CD14-positive monocyte (primary cell): ENCODE data around the gene RHOU. TPM values are rescaled to one million over a fixed set of nuclear protein-coding genes. Genes with fewer than 3 reads are reported as not detected.
"Not testable (repeated sequence)": the region's sequence is repeated elsewhere in the genome, so short reads cannot be mapped to it uniquely, and the experiment has no call there.

Experiments used
- DNase-seq, 3 donors: peaks; one replicate each; pipeline ENCODE4 v3.0.0-alpha.2; 2011 to 2022
- H2AFZ ChIP-seq: 2 replicates; pipeline ENCODE4 v1.6.0; 2012; ENCODE audit warnings: mild to moderate bottlenecking, low read depth, low read length, inconsistent platforms; ENCODE audit not compliant: insufficient read depth, poor library complexity, severe bottlenecking
- H3K27ac ChIP-seq, 2 donors: 1 replicate in 1 of 2; 2 replicates in 1 of 2; pipeline ENCODE4 v1.5.1; 2012 to 2013; ENCODE audit warnings: low read length in 2 of 2, control low read depth in 1 of 2, inconsistent platforms in 1 of 2, low read depth in 1 of 2, mild to moderate bottlenecking in 1 of 2
- H3K27me3 ChIP-seq, 2 donors: one replicate each; pipeline versions ENCODE4 v1.6.0 to v1.6.1; 2011 to 2013; ENCODE audit warnings: low read length in 2 of 2; ENCODE audit not compliant: control insufficient read depth in 2 of 2, insufficient read depth in 2 of 2
- H3K36me3 ChIP-seq, 2 donors: replicated peaks in 1 of 2; 1 replicate in 1 of 2; 2 replicates in 1 of 2; pipeline versions ENCODE4 v1.5.1 to v1.6.1; 2012 to 2013; ENCODE audit warnings: low read length in 2 of 2, control low read depth in 1 of 2, inconsistent platforms in 1 of 2, mild to moderate bottlenecking in 1 of 2; ENCODE audit not compliant: insufficient read depth in 2 of 2, control insufficient read depth in 1 of 2
- H3K4me1 ChIP-seq, 2 donors: 1 replicate in 1 of 2; 2 replicates in 1 of 2; pipeline versions ENCODE4 v1.5.1 to v1.6.1; 2012 to 2013; ENCODE audit warnings: low read length in 2 of 2, control low read depth in 1 of 2, inconsistent platforms in 1 of 2, mild to moderate bottlenecking in 1 of 2, moderate library complexity in 1 of 2; ENCODE audit not compliant: insufficient read depth in 2 of 2, control insufficient read depth in 1 of 2
- H3K4me2 ChIP-seq: replicated peaks from 2 replicates; pipeline ENCODE3; 2012; ENCODE audit warnings: low read length, moderate library complexity, mild to moderate bottlenecking; ENCODE audit not compliant: poor library complexity, severe bottlenecking; ENCODE audit errors: extremely low read depth
- H3K4me3 ChIP-seq, 3 experiments: fragments of 200-600 bp in 1 of 3; sonication (generic) in 1 of 3; replicated peaks in 1 of 3; 1 replicate in 2 of 3; 2 replicates in 1 of 3; pipeline ENCODE4 v1.5.1; 2011 to 2013; ENCODE audit warnings: low read length in 3 of 3, mild to moderate bottlenecking in 3 of 3, control low read depth in 2 of 3, low read depth in 2 of 3, inconsistent platforms in 1 of 3, moderate library complexity in 1 of 3
- H3K79me2 ChIP-seq: 2 replicates; pipeline ENCODE4 v1.6.0; 2012; ENCODE audit warnings: mild to moderate bottlenecking, control low read depth, inconsistent platforms, low read length, moderate library complexity; ENCODE audit not compliant: insufficient read depth
- H3K9ac ChIP-seq: 2 replicates; pipeline ENCODE4 v1.6.0; 2017; ENCODE audit warnings: low read length, mild to moderate bottlenecking; ENCODE audit not compliant: insufficient read depth, poor library complexity, severe bottlenecking
- H3K9me3 ChIP-seq, 2 donors: replicated peaks in 1 of 2; 1 replicate in 1 of 2; 2 replicates in 1 of 2; pipeline versions ENCODE4 v1.5.1 to v1.6.1; 2012 to 2013; ENCODE audit warnings: low read length in 2 of 2, control low read depth in 1 of 2; ENCODE audit not compliant: control insufficient read depth in 1 of 2, insufficient read depth in 1 of 2
- H4K20me1 ChIP-seq: 2 replicates; pipeline ENCODE4 v1.6.0; 2012; ENCODE audit warnings: mild to moderate bottlenecking, low read length, control low read depth, moderate library complexity; ENCODE audit not compliant: insufficient read depth
- H3K27ac Mint-ChIP-seq, 7 donors: one replicate each; pipeline ENCODE4 v1.8.0; 2020; ENCODE audit warnings: mild to moderate bottlenecking in 7 of 7, mixed read lengths in 7 of 7, moderate library complexity in 6 of 7, inconsistent platforms in 2 of 7
- H3K27me3 Mint-ChIP-seq, 3 donors: one replicate each; pipeline ENCODE4 v1.8.0; 2021 to 2022; ENCODE audit warnings: low read depth in 3 of 3, mild to moderate bottlenecking in 3 of 3, mixed read lengths in 3 of 3, moderate library complexity in 3 of 3, inconsistent platforms in 1 of 3
- H3K36me3 Mint-ChIP-seq, 2 donors: one replicate each; pipeline ENCODE4 v1.8.0; 2020; ENCODE audit warnings: mixed read lengths in 2 of 2, inconsistent platforms in 1 of 2, mild to moderate bottlenecking in 1 of 2
- H3K4me1 Mint-ChIP-seq: one replicate; pipeline ENCODE4 v1.8.0; 2020; ENCODE audit warnings: mild to moderate bottlenecking, mixed read lengths
- H3K4me3 Mint-ChIP-seq, 2 donors: one replicate each; pipeline ENCODE4 v1.8.0; 2020; ENCODE audit warnings: mild to moderate bottlenecking in 2 of 2, mixed read lengths in 2 of 2, moderate library complexity in 1 of 2
- H3K9me3 Mint-ChIP-seq, 7 donors: one replicate each; pipeline ENCODE4 v1.8.0; 2020 to 2022; ENCODE audit warnings: mixed read lengths in 7 of 7, mild to moderate bottlenecking in 6 of 7, moderate library complexity in 6 of 7, inconsistent platforms in 2 of 7
- CTCF ChIP-seq: fragments of 200-600 bp; IDR thresholded peaks from one replicate; pipeline ENCODE4 v1.8.0; 2022; ENCODE audit warnings: antibody characterized with exemption, mild to moderate bottlenecking
- WGBS: methylation state at CpG from one replicate; pipeline ENCODE4 v1.1.5; 2013; ENCODE audit warnings: missing lambda C conversion rate; ENCODE audit not compliant: insufficient coverage; 5-methylcytosine and 5-hydroxymethylcytosine counted together
- intact Hi-C, 2 donors: fragments of 100-400 bp; cut with micrococcal nuclease; formaldehyde crosslinking; loops; one replicate each; pipeline versions ENCODE4 v1.15.0 to v1.15.1; 2023
- polyA plus RNA-seq, 3 donors: library from polyadenylated mRNA; depleted of rRNA in 1 of 3; unstranded in 2 of 3; stranded (reverse) in 1 of 3; fragments of 300-500 nt in 2 of 3; fragments of >200 nt in 1 of 3; fragmentation: Illumina TruSeq in 2 of 3; gene quantifications; 1 replicate in 2 of 3; 2 replicates in 1 of 3; pipeline ENCODE4 v1.2.3, GENCODE V29; 2012 to 2021

Gene RHOU
- polyA plus RNA-seq, 3 donors, result 4.1 to 11.6 (median 4.8) TPM

- no peak overlapping the region for H3K4me3 Mint-ChIP-seq
- H2AFZ ChIP-seq, result no peak overlapping the region
- H3K36me3 Mint-ChIP-seq, result no peaks in the 10 kb centered on the region
- peaks cover 3 to 4% (median 3%) of the 10 kb centered on the region in 3 donors for H3K27me3 Mint-ChIP-seq
- no peaks in the 10 kb centered on the region for H3K36me3 ChIP-seq
- TF ChIP-seq CTCF, result no peak
- H3K27ac ChIP-seq, result no peak overlapping the region
- peaks cover 0 to 9% (median 2%) of the 10 kb centered on the region in 7 donors for H3K9me3 Mint-ChIP-seq
- H3K4me3 ChIP-seq, result no peak overlapping the region
- no peaks in the 10 kb centered on the region for H3K27me3 ChIP-seq
- no CpG with 5 or more reads among the region's 4 CpGs for WGBS
- no peaks in the 10 kb centered on the region for H4K20me1 ChIP-seq
- H3K4me1 Mint-ChIP-seq, result peaks cover 4% of the 10 kb centered on the region
- no peaks in the 10 kb centered on the region for H3K9me3 ChIP-seq
- DNase-seq, result no peak
- no peak overlapping the region for H3K4me2 ChIP-seq
- no peak overlapping the region for H3K27ac Mint-ChIP-seq
- H3K79me2 ChIP-seq, result no peaks in the 10 kb centered on the region
- H3K4me1 ChIP-seq, result peaks cover 0 to 5% of the 10 kb centered on the region in 2 donors
- no peak overlapping the region for H3K9ac ChIP-seq
- intact Hi-C loops, result no loop called here
These were observed 37.4 kb downstream of the RHOU start for GRCh38 chr1:228772516-228773212.

- intact Hi-C loops, result not testable (repeated sequence)
These were observed 40.7 kb downstream of the RHOU start for GRCh38 chr1:228775946-228776345.

More at GRCh38 chr1:228775946-228776345, 40.7 kb downstream of the RHOU start:
- H3K27ac ChIP-seq, H3K9me3 ChIP-seq, H3K36me3 Mint-ChIP-seq, H4K20me1 ChIP-seq, H3K27me3 ChIP-seq, H3K79me2 ChIP-seq, H3K9ac ChIP-seq, H3K9me3 Mint-ChIP-seq, H2AFZ ChIP-seq, H3K4me3 Mint-ChIP-seq, H3K36me3 ChIP-seq, DNase-seq, H3K4me3 ChIP-seq, H3K27me3 Mint-ChIP-seq, H3K4me2 ChIP-seq, H3K27ac Mint-ChIP-seq: not testable (repeated sequence)
- peaks cover 17 to 24% of the 10 kb centered on the region in 2 donors for H3K4me1 ChIP-seq
- peaks cover 22% of the 10 kb centered on the region for H3K4me1 Mint-ChIP-seq
- 100% methylated on average over 6 of the region's 9 CpGs for whole genome bisulfite sequencing
